SU-DHL-6 (cell line): ENCODE measurements around the gene USP7.

ENCODE experiments used
- H2AFZ ChIP-seq: fragments of 200-600 bp; sonication (generic); 2 replicates; pipeline ENCODE4 v1.6.1; 2014; ENCODE audit warnings: low read depth, mild to moderate bottlenecking, moderate library complexity, mixed read lengths, antibody characterized with exemption, low read length; ENCODE audit not compliant: severe bottlenecking
- H3F3A ChIP-seq: fragments of 200-600 bp; shearing (Covaris generic); 2 replicates; pipeline ENCODE4 v1.6.0; 2016; ENCODE audit warnings: antibody characterized with exemption, mild to moderate bottlenecking; ENCODE audit not compliant: insufficient read depth
- H3K27ac ChIP-seq: fragments of 200-600 bp; sonication (generic); 2 replicates; pipeline ENCODE4 v1.5.1; 2016; ENCODE audit warnings: low read depth, mild to moderate bottlenecking, low read length, moderate library complexity, mixed read lengths
- H3K27me3 ChIP-seq: fragments of 200-600 bp; sonication (generic), shearing (Covaris generic); 2 replicates; pipeline ENCODE4 v1.6.0; 2014; ENCODE audit warnings: mild to moderate bottlenecking, low read length
- H3K36me3 ChIP-seq: fragments of 200-600 bp; sonication (generic); 2 replicates; pipeline ENCODE4 v1.6.1; 2014; ENCODE audit warnings: mild to moderate bottlenecking, low read length, mixed read lengths
- H3K4me2 ChIP-seq: fragments of 300-600, 200-600 bp; shearing (Covaris generic), sonication (generic); 2 replicates; pipeline ENCODE4 v1.6.0; 2014; ENCODE audit warnings: low read length, low read depth, mild to moderate bottlenecking; ENCODE audit not compliant: poor library complexity, severe bottlenecking
- H3K4me3 ChIP-seq: fragments of 200-600 bp; sonication (generic); 2 replicates; pipeline ENCODE4 v1.5.1; 2014; ENCODE audit warnings: antibody characterized with exemption, low read length, mild to moderate bottlenecking, mixed read lengths; ENCODE audit not compliant: insufficient read depth, poor library complexity, severe bottlenecking
- H3K79me2 ChIP-seq: fragments of 200-600 bp; sonication (generic); 2 replicates; pipeline ENCODE4 v1.6.1; 2014; ENCODE audit warnings: mild to moderate bottlenecking, low read length, moderate library complexity; ENCODE audit not compliant: insufficient read depth
- H3K9ac ChIP-seq: fragments of 200-600 bp; sonication (generic); 2 replicates; pipeline ENCODE4 v1.7.0; 2014; ENCODE audit warnings: mild to moderate bottlenecking, low read length
- H3K9me2 ChIP-seq: fragments of 200-600 bp; sonication (generic); replicated peaks from 2 replicates; pipeline ENCODE4 v1.6.1; 2014; ENCODE audit warnings: low read length; ENCODE audit not compliant: insufficient read depth
- H3K9me3 ChIP-seq: fragments of 200-600 bp; sonication (generic); 2 replicates; pipeline ENCODE4 v1.6.1; 2014; ENCODE audit warnings: low read length, mixed read lengths; ENCODE audit not compliant: insufficient read depth
- H4K20me1 ChIP-seq: fragments of 200-600 bp; sonication (generic); 2 replicates; pipeline ENCODE4 v1.6.1; 2014; ENCODE audit warnings: low read depth, mild to moderate bottlenecking, antibody characterized with exemption, low read length, moderate library complexity, mixed read lengths
- CTCF ChIP-seq: fragments of 200-600 bp; sonication (generic); IDR thresholded peaks from one replicate; pipeline ENCODE4 v1.5.1; 2017; ENCODE audit warnings: antibody characterized with exemption, mild to moderate bottlenecking, low read length, moderate library complexity; ENCODE audit not compliant: insufficient read depth, poor library complexity, severe bottlenecking
- EZH2phosphoT487 ChIP-seq: fragments of 200-600 bp; sonication (generic), shearing (Covaris generic); conservative IDR thresholded peaks from 2 replicates; pipeline ENCODE4 v1.6.1; 2018; ENCODE audit warnings: mild to moderate bottlenecking, antibody characterized with exemption, low read length, moderate library complexity, mixed read lengths

USP7 gene

GRCh38 chr16:8894736-8895334 is 68.9 kb downstream of the USP7 start:
- Histone ChIP-seq H3K79me2 (no peaks in the 10 kb centered on the region), H4K20me1 (no peaks in the 10 kb centered on the region), H3F3A (peaks cover 10% of the 10 kb centered on the region), H2AFZ (no peak overlapping the region), H3K27ac (no peak overlapping the region), H3K9me2 (no peaks in the 10 kb centered on the region), H3K27me3 (no peaks in the 10 kb centered on the region), H3K36me3 (peaks cover 33% of the 10 kb centered on the region), H3K4me3 (no peak overlapping the region), H3K9ac (no peak overlapping the region), H3K4me2 (no peak overlapping the region), H3K9me3 (no peaks in the 10 kb centered on the region)
- TF ChIP-seq CTCF (no peak), EZH2phosphoT487 (no peak)

GRCh38 chr16:8893976-8894690 is 69.6 kb downstream of the USP7 start:
- Histone ChIP-seq H3K27ac (peak overlapping the region; percentile 84), H3K9me3 (no peaks in the 10 kb centered on the region), H4K20me1 (no peaks in the 10 kb centered on the region)

GRCh38 chr16:8893426-8893825 is 70.3 kb downstream of the USP7 start:
- TF ChIP-seq CTCF, result no peak
- no peak for TF ChIP-seq EZH2phosphoT487
- no peaks in the 10 kb centered on the region for H3K9me2 ChIP-seq
- no peak overlapping the region for H3K4me3 ChIP-seq
- H3K9ac ChIP-seq, result no peak overlapping the region; the same call in 1 of the 2 replicates
- peak overlapping the region; percentile 36 for H3K4me2 ChIP-seq
- no peaks in the 10 kb centered on the region for H3K79me2 ChIP-seq
- H2AFZ ChIP-seq, result no peak overlapping the region
- no peaks in the 10 kb centered on the region for H4K20me1 ChIP-seq
- no peaks in the 10 kb centered on the region for H3K9me3 ChIP-seq
- H3K36me3 ChIP-seq, result peaks cover 22% of the 10 kb centered on the region
- no peaks in the 10 kb centered on the region for H3K27me3 ChIP-seq
- H3F3A ChIP-seq, result peaks cover 10% of the 10 kb centered on the region
- peak overlapping the region; percentile 84 for H3K27ac ChIP-seq

More at GRCh38 chr16:8893976-8894690, 69.6 kb downstream of the USP7 start:
- Histone ChIP-seq H3K36me3 (peaks cover 29% of the 10 kb centered on the region), H3K9me2 (no peaks in the 10 kb centered on the region), H3K4me3 (no peak overlapping the region), H3K4me2 (peak overlapping the region; percentile 36), H3K27me3 (no peaks in the 10 kb centered on the region), H3K9ac (no peak overlapping the region), H3K79me2 (no peaks in the 10 kb centered on the region), H2AFZ (no peak overlapping the region), H3F3A (peaks cover 10% of the 10 kb centered on the region)
- no peak for TF ChIP-seq EZH2phosphoT487
- TF ChIP-seq CTCF, result no peak
